Measurements from ENCODE around the gene ADRM1.

DNA sequence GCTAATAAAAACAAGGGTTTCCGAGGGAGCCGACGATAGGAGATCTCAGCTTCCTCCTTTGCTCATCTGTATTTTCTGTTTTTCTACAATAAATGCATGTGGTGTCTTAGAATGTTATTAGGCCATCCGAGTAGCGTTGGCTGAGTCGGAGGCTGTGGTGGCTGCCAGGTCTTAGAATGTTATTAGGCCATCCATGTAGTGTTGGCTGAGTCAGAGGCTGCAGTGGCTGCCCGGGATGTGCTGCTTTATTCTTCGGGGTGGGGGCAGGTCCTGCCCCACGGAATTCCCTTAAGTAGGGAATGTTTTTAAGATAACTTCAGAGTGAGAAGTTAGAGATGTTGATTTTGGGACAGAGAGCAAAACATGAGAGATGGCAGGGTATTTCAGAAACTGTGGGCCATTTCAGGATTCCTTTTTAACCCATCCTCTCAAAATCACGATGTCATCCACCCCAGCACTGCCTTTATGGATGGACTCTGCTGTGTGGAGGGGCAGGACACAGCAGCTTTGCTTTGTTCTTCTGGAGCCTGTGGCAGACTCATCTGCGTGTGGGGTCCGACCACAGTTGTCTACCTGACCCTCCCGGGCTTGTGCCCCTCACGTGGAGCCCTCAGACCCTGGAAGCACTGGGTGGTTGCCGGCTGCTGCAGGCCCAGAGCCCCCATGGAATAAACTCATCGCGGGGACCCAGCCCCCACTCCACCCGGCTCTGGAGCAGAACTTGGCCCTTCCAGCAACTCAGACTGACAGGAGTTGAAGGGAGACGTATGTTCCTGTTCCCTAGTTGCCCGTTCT lies 44.1 kb upstream of the ADRM1 start:
- no peak for TF ChIP-seq CTCF (IDR thresholded peaks at IDR 0.05)
- no peak for TF ChIP-seq EP300 (IDR thresholded peaks at IDR 0.05; ENCODE audit: low read depth)
- TF ChIP-seq POLR2A (IDR thresholded peaks at IDR 0.05), result no peak

Data from transverse colon (tissue), 3 donors.